Heart left ventricle (tissue), 13 donors: ENCODE measurements around the gene PLCB4.

Source experiments
- POLR2A ChIP-seq, 2 donors: fragments of 450-650 bp; IDR thresholded peaks; one replicate each; pipeline ENCODE4 v1.6.1; 2017; ENCODE audit warnings: antibody characterized with exemption in 2 of 2, mild to moderate bottlenecking in 2 of 2, moderate library complexity in 2 of 2
- TF ChIP-seq, protein P1 (sequence below), 12 donors: fragments of 200-600 bp; sonication (generic) in 4 of 12; IDR thresholded peaks; one replicate each; pipeline versions ENCODE4 v1.5.0 to v1.8.0; 2018 to 2022; ENCODE audit warnings: antibody characterized with exemption in 12 of 12, mild to moderate bottlenecking in 5 of 12
- donor health status: ischemic (EF 13 %, LVEDD 7.1; RV severe dilation, severe dysfunction).
- donor health status: DM: no; HTN: yes; CAD: no.
- donor health status: DM: no; HTN: no; CAD: no.
- donor health status: ischemic (EF 25% LVEDD 6.9; RV normal size, moderate dysfunction).
- donor health status: ischemic (EF 25% LVEDD 5.7; RV mildly dilated, moderate dysfunction).
- donor health status: ischemic (EF 35%, LVEDD 5.7; RV mildly dilated, moderate dysfunction).
- donor health status: nonischemic (EF 11% LVEDD 7.7; RV severe dilation, severe dysfunction).
- donor health status: DM: yes; HTN: yes; CAD: no.
- donor health status: PGD.
- donor health status: ischemic (EF 29% LVEDD 5.4; RV normal size, mild dysfunction).
- donor health status: nonischemic (EF 23%, LVEDD 6.1; RV moderate dilation, normal function).

DNA sequence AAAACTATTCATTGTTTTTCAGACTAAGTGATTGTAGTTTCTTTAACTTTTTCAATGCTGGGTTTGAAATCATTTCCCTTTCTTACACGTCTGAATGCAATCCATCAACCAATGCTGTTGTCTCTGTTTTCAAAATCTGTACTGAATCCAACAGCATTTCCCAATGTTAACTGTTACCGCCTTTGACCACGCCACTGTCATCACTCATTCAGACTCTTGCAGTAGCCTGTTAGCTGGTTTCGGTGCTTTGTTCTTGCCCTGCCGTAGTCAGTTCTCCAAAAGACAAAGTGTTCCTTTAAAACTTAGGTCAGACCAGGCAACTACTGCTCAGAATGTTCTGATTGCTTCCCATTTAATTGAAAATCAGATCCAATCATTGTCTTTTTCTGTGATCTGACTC lies 131.3 kb downstream of the PLCB4 start:
- TF ChIP-seq, protein P1, sequence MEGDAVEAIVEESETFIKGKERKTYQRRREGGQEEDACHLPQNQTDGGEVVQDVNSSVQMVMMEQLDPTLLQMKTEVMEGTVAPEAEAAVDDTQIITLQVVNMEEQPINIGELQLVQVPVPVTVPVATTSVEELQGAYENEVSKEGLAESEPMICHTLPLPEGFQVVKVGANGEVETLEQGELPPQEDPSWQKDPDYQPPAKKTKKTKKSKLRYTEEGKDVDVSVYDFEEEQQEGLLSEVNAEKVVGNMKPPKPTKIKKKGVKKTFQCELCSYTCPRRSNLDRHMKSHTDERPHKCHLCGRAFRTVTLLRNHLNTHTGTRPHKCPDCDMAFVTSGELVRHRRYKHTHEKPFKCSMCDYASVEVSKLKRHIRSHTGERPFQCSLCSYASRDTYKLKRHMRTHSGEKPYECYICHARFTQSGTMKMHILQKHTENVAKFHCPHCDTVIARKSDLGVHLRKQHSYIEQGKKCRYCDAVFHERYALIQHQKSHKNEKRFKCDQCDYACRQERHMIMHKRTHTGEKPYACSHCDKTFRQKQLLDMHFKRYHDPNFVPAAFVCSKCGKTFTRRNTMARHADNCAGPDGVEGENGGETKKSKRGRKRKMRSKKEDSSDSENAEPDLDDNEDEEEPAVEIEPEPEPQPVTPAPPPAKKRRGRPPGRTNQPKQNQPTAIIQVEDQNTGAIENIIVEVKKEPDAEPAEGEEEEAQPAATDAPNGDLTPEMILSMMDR (IDR thresholded peaks at IDR 0.05) = no peak
- no peak for TF ChIP-seq POLR2A (IDR thresholded peaks at IDR 0.05)
